DMS79 (cell line): Measurements from ENCODE around the gene LRRTM2.
"Not testable (repeated sequence)": the region's sequence is repeated elsewhere in the genome, so short reads cannot be mapped to it uniquely, and the experiment has no call there.

ENCODE experiments used
- DNase-seq: peaks from one replicate; lab custom pipeline; 2025; lab: John Stamatoyannopoulos, UW

The LRRTM2 gene, protein sequence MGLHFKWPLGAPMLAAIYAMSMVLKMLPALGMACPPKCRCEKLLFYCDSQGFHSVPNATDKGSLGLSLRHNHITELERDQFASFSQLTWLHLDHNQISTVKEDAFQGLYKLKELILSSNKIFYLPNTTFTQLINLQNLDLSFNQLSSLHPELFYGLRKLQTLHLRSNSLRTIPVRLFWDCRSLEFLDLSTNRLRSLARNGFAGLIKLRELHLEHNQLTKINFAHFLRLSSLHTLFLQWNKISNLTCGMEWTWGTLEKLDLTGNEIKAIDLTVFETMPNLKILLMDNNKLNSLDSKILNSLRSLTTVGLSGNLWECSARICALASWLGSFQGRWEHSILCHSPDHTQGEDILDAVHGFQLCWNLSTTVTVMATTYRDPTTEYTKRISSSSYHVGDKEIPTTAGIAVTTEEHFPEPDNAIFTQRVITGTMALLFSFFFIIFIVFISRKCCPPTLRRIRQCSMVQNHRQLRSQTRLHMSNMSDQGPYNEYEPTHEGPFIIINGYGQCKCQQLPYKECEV

DNA sequence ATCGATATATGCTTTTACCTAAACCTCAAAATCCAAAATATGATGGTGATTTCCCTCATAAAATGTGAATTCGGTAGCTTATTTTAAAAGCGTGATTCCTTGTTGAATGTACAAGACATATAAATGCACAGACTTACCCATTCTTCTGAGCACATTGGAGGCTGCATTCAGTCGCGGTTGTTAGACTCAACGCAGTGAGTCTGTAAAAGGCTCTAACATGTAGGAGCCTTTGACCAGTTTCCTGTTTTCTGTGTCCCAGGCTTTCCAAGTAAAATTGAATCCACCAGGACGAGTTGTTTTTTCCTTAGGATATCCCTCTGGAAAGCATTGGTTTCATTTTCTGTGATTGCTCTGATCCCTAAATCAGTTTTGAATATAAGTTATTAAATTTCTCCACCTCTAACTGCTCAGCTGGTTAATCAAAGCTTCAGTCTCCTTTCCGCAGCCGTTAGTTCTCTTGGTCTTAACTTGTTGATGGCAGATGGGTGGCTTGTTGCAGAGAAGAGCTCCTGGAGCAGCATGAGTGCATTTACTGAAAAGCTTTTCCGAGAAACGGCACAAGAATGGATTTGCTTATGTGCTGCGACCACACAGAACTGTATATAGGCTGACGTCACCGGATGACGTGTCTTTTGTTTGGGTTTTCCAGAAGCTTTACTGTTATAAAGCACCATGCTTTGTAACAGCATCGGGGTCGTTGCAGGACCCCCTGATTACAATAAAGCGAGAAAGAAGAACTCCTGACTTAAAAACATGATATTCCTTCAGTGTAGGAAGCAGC, at the start of gene LRRTM2:
Gene LRRTM2 (minus strand): TSS at position 565 of the 781 bp plus-strand sequence. CDS start 424 bp downstream, at position 141.
- DNase-seq: peak; percentile 48

DNA sequence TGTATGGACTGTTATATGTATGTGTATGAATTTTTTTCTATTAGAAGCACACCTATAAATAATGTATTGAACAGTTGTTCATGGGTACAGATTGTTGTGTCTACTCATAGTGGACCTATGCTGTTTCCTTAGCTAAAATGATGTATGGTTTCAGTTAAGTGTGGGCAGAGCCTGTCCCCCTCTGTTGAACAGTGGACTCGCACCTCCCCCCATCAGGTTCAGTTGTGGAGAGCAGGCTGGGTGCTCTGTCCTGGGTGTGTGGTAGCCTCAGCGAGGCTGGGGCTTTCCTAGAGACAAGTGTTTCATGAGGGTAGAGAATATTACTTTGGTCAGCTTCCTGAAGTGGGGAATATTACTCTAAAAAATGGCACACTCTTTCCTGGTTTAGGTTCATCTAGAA, 47.4 kb upstream of the LRRTM2 start:
- no peak for DNase-seq

DNA sequence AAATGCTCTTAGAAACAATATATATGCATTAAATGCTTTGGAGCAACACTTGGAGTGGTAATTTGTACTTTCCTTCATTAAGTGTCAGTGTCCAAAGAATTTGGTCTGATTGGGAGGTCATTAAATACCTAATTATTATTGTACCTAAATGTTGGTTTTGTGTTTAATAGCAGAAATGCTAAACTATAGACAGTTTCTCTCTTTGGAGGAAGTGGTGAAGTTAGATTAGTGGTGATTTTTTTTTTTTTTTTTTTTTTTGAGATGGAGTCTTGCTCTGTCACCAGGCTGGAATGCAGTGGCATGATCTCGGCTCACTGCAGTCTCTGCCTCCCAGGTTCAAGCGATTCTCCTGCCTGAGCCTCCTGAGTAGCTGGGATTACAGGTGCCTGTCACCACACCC, 46.2 kb upstream of the LRRTM2 start:
- DNase-seq: not testable (repeated sequence)

DNA sequence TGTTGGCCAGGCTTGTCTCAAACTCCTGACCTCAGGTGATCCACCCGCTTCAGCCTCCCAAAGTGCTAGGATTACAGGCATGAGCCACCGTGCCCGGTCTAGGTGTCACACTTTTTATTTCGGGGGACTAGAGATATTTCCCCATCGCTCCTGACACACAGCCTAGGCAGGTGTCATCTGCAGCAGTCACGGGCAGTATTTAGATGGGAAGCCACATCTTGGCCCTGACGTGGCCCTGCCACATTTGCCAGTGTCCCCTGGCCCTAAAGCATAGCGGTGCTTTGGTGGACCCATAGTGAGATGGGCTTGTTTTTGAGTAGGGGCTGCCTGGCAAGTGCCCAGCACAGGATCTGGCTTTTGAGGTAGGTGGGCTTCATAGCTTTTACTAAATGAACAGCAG, 45.0 kb upstream of the LRRTM2 start:
- no peak for DNase-seq

DNA sequence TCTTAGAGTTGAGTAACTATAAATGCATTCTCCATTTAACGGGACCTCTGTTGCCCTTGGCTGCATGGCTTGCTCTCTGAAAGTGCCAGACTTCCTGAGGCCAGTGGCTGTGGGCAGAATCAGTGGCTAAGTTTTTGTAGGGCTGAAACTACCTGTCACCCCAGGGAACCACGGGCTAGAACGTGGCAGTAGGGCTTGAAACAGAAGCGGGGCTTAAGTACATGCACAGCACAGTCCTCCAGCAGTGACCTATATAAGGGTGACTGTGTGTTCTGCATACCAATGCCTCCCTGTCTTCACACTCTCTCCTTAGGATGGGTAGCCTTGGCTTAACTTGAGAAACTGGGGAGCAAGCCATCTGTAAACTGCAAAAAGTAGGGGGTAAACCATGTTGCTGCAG, 43.6 kb upstream of the LRRTM2 start:
- DNase-seq: no peak

DNA sequence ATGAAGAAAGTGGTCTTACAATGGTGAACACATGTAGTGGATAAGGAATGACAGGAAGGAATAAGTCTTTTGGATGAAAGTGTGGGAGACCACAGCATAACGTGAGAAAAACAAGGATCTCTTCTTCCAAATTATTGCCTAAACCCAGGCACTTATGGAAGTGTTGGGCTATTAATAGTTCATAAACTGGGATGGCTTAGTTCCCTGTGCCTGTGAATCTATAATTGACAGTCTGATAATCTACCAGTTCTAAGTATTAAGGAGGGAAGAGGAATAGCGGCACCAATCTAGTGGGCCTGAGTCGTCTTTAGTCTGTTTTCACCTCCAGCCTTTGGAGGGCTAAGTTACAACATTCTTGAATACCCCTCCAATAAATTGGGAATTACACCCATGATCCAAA, 39.2 kb upstream of the LRRTM2 start:
- DNase-seq: no peak

DNA sequence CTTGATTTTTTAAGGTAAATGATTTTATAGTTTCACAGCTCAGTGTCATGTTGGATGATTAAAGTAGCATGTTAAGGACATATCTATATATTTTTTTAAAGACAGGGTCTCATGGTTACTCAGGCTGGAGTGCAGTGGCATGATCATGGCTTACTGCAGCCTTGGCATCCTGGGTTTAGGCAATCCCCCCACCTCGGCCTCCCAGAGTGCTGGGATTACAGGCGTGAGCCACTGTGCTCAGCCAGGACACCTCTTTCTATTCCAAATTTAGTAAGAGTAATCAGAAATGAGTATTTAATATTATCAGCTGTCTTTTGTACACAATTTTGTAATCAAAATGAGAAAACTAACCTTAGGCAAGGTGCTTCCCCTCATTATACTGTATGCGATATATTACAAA, 38.6 kb upstream of the LRRTM2 start:
- DNase-seq: no peak

DNA sequence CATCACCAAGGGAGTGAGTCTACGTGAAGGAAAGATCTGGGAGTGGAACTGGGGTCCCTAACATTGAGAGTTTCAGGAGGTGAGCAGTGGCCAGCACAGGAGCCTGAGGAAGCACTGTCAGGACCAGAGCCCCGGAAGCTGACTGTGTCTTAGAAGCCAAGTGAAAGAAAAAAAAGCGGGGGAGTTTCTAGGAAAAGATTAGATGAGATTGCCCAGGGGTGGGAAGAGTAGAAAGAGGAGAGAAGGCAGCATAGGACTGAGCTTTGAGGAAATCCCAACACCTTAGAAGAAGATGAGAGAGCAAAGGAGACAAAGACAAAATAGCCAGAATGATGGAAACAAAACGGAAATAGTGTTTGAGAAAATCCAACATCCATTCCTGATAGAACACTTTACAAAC, 37.0 kb upstream of the LRRTM2 start:
- DNase-seq: no peak

DNA sequence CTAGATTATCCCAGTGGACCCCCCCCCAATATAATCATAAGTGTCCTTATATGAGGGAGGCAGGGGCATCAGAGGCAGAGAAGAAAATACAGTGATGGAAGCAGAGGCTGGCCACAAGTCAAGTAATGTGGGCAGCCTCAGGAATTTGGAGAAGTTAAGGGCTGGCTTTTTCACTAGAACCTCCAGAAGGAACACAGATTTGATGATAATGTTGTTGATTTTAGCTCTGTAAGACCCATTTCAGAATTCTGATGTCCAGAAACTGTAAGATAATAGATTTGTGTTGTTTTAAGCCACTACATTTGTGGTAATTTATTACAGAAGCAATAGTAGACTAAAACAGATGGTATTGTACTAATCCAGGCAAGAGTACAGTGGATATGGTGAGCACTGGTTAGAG, 36.3 kb upstream of the LRRTM2 start:
- no peak for DNase-seq

DNA sequence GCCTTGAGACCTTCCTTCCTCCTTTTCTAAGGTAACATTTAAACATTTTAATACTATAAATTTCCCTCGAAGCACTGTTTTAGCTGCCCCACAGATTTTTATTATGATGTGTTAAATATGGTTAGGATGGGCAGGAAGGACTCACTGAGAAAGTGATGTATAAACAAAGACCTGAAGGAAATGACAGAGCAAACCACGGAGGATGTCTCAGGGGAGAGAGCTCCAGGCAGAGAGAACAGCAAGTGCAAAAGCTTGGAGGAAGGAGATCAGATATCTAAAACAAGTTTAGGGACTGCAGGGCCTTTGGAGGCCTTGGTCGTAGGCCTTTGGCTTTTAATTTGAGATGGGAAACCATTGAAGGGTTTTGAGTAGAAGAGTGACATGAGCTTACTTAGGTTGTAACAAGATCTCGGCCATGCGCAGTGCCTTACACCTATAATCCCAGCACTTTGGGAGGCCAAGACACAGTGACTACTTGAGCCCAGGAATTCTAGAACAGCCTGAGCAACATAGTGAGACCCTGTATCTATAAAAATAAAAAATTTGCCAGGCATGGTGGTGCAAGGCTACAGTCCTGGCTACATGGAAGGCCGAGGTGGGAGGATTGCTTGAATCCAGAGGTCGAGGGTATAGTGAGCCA, 35.5 kb upstream of the LRRTM2 start:
- DNase-seq: no peak

DNA sequence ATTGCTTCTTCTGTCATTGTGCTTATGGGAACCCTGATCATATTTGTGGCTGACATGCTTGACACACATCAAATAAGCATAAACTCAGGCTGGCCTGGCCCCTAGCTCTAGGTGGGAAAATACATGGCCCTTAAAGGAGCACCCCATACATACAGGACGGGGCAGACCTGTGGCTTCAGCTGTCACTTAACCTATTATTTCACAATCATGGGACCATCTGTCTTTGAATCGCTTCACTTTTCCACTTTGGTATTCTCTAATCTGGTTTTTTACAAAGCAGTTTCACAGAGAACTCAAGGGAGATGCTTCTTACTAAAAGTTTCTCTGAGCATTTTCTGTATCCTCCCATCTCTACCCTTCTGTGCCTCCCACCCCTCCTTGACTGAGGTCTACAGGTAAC, 34.6 kb upstream of the LRRTM2 start:
- DNase-seq: no peak

DNA sequence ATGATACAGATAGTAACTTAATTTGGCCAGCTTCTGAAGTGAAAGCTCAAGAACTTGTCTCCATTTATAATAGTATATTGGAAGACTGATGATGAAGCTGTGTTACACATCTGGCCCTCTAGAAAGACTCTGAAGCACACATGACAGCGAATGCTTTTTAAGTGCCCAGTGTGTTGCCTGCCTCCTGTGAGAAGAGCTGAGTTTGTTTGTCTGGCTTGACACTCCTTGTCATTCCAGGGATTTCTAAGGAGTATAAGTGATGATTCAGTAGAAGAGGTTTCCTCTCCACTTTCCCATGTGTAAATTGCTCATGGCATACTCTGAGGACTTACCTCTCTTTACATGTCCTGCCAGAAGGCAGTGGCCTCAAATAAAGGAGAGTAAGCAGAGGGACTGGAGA, 30.4 kb upstream of the LRRTM2 start:
- DNase-seq: no peak

DNA sequence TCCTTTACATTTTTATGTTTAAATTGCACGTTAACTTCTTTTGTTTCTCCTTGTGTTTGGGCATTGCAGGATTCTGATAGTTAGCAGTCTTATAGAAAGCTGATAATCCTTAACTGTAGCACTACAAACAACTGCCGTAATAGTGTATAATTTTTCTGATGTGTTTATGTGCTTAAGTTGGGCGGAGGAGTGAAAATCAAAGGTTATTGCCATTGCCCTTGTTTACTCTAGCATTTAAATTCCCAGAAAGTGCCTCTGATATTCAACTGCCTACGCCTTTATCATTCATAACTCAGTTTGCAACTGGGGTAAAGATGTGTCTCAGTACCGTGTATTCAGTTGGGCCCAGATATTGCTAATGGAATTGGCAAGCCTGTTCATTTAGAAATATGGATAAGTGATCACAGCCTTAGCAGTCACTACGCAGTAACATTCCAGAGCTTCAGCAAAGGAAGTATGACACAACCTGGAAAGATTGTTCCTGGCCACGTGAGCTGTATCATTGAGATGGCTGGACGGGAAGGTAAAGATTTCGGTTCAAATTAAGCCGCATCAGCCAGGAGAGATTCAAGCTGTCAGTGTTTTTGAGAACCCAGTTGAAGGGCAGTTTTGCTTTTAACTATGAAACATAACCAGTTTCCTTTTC, 28.1 kb upstream of the LRRTM2 start:
- no peak for DNase-seq

DNA sequence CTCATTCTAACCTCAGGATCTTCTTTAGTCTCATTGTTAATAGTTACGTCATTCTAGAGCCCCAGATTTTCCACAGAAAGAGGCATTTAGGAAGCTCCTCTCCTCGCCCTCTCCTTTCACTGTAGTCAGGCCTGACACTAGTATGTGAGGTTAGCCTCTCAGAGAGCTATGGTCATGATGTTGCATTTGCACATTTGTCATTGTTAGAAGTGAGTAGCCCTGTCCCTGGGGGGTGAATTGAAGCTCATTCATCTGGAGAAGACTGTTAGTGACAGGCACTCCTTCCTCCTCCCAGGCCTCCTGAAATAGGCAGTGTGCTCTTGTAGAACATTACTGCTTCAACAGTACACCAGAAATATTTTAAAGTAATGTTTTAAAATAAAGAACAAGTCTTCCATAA, 26.6 kb upstream of the LRRTM2 start:
- no peak for DNase-seq

DNA sequence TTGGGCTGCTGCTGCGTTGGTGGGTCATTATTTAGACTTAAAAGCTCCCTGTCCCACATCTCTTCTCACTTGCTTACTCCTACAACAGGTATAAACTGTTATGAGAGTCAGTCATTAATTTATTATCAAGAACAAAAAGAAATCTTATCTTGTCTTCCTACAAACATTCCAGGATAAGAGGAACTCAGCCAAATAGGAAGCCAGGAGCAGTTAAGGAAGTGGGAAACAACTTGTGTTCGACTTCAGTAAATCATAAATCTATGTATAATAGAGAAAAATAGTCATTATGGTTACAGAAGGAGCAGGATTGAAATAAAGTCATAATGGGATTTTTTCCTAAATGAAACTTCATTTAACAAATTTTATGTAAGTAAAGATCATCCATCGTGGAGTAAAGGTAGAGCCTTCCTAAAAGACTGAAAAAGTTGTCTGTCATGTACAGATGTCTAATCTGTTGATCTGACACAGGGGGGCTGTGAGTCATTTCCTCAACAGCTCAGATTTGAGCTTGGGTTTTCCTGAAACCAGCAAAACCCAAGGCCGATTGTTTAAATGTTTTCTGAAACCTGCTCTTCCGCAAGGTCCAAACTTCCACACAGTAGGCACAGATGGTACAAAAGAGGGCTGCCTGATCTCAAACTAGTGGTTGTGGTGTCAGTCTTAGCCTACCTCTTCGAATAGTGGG, 25.3 kb upstream of the LRRTM2 start:
- DNase-seq: no peak

DNA sequence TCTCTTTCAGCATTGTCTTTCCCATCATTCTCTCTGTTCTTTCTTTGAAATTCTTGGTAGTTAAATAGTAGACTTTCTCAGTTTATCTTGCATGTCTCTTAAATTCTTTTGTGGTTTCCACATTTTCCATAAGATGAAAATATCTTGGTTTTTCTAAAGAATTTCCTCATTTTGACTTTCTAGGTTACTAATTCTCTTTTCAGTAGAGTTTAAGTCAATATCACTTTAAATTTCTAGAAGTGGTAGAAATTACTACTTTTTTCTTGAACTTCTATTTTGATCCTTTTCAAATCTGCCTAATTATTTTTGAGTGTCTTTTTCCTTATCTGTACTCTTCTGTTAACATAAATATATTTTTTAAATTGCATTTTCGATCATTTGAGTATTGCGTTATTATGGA, 23.6 kb upstream of the LRRTM2 start:
- DNase-seq: no peak

DNA sequence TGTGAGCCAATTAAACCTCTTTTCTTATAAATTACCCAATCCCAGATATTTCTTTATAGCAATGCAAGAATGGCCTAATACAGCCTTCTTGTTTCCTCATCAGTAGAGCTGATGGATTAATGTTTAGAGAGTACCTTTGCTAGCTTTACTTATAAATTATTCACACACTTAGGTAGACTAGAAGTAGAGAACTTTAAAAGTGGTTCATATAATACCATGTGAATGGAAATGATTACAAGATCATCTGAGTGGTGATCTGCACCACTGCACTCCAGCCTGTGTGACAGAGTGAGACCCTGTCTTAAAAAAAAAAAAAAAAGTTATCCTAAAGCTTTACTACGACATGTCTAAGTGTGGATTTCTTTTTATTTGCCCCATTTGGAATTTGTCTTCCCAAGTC, 23.2 kb upstream of the LRRTM2 start:
- DNase-seq: no peak

DNA sequence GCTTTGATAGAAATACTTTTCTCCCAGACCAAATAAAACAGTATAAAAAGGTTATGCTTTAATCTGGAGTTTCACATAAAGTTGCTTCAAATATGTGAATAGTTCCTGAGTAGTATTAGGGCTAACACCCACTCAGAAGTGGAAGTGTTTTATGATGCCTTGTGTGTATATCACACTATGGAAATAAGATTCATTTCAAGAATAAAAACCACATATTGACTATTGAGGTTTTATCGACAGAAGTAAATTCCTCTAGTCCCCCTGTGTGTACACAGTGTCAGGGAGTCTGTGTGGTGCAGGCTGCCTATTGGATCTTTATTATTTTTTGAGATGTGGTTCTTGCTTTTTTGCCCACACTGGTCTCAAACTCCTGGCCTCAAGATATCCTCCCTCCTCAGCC, 20.8 kb upstream of the LRRTM2 start:
- DNase-seq: no peak

DNA sequence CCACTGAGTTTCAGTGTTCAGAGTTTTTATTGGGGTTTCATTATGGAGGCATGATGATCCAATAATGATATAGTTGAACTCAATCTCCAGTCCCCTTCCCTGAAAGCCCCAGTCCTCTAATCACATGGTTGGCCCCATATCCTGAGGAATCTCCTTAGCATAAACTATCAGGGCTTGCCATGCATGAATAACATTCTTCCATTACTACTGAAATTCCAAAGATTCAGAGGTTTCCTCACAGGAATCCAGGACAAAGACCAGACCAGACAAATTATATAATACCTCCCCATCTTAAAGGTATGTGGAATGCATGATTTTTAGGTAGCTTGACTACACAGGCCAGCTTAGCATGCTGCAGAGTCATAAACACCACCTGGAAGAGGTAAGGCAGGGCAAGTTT, 15.5 kb upstream of the LRRTM2 start:
- no peak for DNase-seq

DNA sequence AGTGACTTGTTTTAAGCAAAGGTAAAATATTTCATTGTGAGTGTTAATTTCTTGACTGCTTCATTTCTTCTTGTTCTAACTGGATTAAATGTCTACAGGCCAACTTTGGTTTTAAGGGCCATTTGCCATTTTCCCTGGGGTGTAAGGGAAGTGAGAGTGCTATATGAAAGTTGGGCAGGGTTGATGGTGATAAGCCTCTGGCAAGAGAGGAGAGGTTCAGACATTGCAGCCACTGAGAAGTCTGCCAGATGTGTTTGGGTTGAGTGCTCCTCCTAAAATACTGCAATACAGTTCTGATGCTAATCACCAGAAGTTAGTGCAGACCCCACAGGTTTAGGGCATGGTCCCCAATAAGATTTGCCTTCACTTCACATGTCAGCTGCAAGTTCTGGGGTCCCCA, 14.9 kb upstream of the LRRTM2 start:
- DNase-seq: no peak

DNA sequence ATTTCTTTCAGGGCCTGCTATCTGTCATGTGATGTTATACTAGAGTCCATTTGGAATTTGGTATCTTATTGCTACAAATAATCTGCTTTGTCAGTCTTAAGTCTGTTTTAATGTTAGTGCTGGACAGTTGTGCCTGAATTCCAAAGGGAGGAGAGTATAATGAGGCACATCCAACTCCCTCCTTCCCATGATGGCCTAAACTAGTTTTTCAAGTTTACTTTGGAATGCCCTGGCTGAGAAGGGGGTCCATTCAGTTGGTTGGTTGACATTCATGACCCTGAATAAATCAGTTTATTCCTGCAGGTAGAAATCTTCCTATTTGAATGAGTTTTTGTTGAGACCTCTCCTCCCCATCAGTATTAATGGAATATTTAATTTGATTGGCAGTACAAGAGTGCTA, 9.4 kb upstream of the LRRTM2 start:
- DNase-seq: no peak

DNA sequence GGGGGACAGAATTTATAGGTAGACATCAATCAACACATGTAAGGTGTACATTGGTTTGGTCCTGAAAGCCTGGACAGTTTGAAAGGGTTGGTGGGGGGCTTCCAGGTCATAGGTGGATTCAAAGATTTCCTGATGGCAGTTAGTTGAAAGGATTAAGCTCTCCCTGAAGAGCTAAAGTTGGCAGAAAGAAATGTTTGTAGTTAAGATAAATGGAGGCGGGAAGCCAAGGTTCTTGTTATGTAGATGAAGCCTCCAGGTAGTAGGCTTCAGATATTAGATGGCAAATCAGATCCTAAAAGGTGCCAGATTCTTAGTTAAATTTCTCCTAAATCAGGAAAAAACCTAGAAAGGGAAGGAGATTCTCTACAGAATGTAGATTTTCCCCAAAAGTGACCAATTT, 9.0 kb upstream of the LRRTM2 start:
- DNase-seq: no peak
